ENCODE data around the gene SRM.
"Not testable (repeated sequence)": the region's sequence is repeated elsewhere in the genome, so short reads cannot be mapped to it uniquely, and the experiment has no call there.

The SRM gene

GRCh38 chr1:11059968-11060830 is at the start of gene SRM:
SRM (minus strand) TSS chr1:11060018; CDS start chr1:11059943, 75 bp downstream.
- FAIRE-seq: no peak

- FAIRE-seq: no peak
Measured at GRCh38 chr1:11109047-11109760, 49.4 kb upstream of the SRM start.

- FAIRE-seq: no peak
Measured at GRCh38 chr1:11107599-11107998, 47.8 kb upstream of the SRM start.

- no peak for FAIRE-seq
Measured at GRCh38 chr1:11105586-11105985, 45.8 kb upstream of the SRM start.

- no peak for FAIRE-seq
Measured at GRCh38 chr1:11101347-11101746, 41.5 kb upstream of the SRM start.

GRCh38 chr1:11100806-11101205 is 41.0 kb upstream of the SRM start:
- not testable (repeated sequence) for FAIRE-seq

GRCh38 chr1:11100149-11100493 is 40.3 kb upstream of the SRM start:
- FAIRE-seq: no peak

- no peak for FAIRE-seq
Measured at GRCh38 chr1:11099310-11100148, 39.7 kb upstream of the SRM start, which contains the start of gene EXOSC10. EXOSC10 (minus strand) TSS chr1:11099869; CDS start chr1:11099831, 38 bp downstream.

GRCh38 chr1:11098931-11099309 is 39.1 kb upstream of the SRM start:
- no peak for FAIRE-seq

GRCh38 chr1:11083784-11084183 is 24.0 kb upstream of the SRM start:
- FAIRE-seq: not testable (repeated sequence)

GRCh38 chr1:11080931-11081330 is 21.1 kb upstream of the SRM start:
- FAIRE-seq: no peak

GRCh38 chr1:11078631-11079030 is 18.8 kb upstream of the SRM start:
- no peak for FAIRE-seq

GRCh38 chr1:11073398-11073797 is 13.6 kb upstream of the SRM start:
- not testable (repeated sequence) for FAIRE-seq

GRCh38 chr1:11072216-11072917 is 12.5 kb upstream of the SRM start:
- FAIRE-seq: peak; percentile 17

- no peak for FAIRE-seq
Measured at GRCh38 chr1:11071463-11072215, 11.8 kb upstream of the SRM start.

- no peak for FAIRE-seq
Measured at GRCh38 chr1:11070876-11071275, 11.1 kb upstream of the SRM start.

GRCh38 chr1:11068600-11069473 is 9.0 kb upstream of the SRM start:
- FAIRE-seq: no peak

GRCh38 chr1:11067716-11068599 is 8.1 kb upstream of the SRM start:
- FAIRE-seq: no peak

GRCh38 chr1:11065796-11066195 is 6.0 kb upstream of the SRM start:
- FAIRE-seq: no peak

- FAIRE-seq: no peak
Measured at GRCh38 chr1:11064942-11065341, 5.1 kb upstream of the SRM start.

Measured in islet of Langerhans (tissue), 1 donor.